ENCODE data around the gene C4B. TPM values are rescaled to one million over a fixed set of nuclear protein-coding genes. Genes with fewer than 3 reads are reported as not detected.
"Not testable (repeated sequence)": the region's sequence is repeated elsewhere in the genome, so short reads cannot be mapped to it uniquely, and the experiment has no call there.

The C4B gene
- total RNA-seq (2021; ENCODE audit: unreplicated experiment) = 6.3 TPM
- polyA plus RNA-seq (2012) = 3.4 and 4.7 TPM in 2 replicates
- Bru-seq, nascent RNA = percentile 9 among the genes with signal in this experiment
- percentile 26 among the genes with signal in this experiment for BruChase-seq, experiment 1, labeled RNA remaining after a 6-hour chase
- percentile 15 among the genes with signal in this experiment for BruChase-seq, experiment 2, labeled RNA remaining after a 2-hour chase
- long read RNA-seq, partial matches to known transcripts = 0 of 1 reads
- long read RNA-seq, other reads (novel, unspliced or antisense) = 1 of 1 reads

- H2AFZ ChIP-seq (ENCODE audit: low read depth, low read length, poor library complexity, severe bottlenecking); H3K9me3 ChIP-seq (ENCODE audit: control insufficient read depth in 1 of 2, insufficient read depth in 1 of 2, low read depth in 1 of 2, low read length in 2 of 2); H3K27ac ChIP-seq (ENCODE audit: low read depth, low read length); H3K9ac ChIP-seq (ENCODE audit: low read length); H3K4me3 ChIP-seq (replicated peaks in 1 of 2; ENCODE audit: low read depth in 1 of 2, low read length in 2 of 2); H3K4me2 ChIP-seq (ENCODE audit: low read length); H4K20me1 ChIP-seq (ENCODE audit: insufficient read depth); H3K79me2 ChIP-seq (ENCODE audit: insufficient read depth, low read length); CTCF ChIA-PET; H3K36me3 ChIP-seq (ENCODE audit: control insufficient read depth in 1 of 2, insufficient read depth in 2 of 2, low read length in 2 of 2); intact Hi-C loops (cut with micrococcal nuclease); H3K4me1 ChIP-seq (ENCODE audit: control insufficient read depth in 1 of 2, insufficient read depth in 2 of 2, low read length in 2 of 2); BruUV-seq (replicated peaks); RAD21 ChIA-PET (ENCODE audit: low non-redundant PET in 1 of 2, low total read pairs in 2 of 2, uncharacterized antibody in 2 of 2, unreplicated experiment in 2 of 2); H3K9me2 ChIP-seq (ENCODE audit: insufficient read depth); ATAC-seq; H3K27me3 ChIP-seq (ENCODE audit: insufficient read depth, low read length); DNase-seq (ENCODE audit: low read depth, low spot score); POLR2A ChIA-PET: not testable (repeated sequence)
Measured at GRCh38 chr6:32014547-32014946, at the start of gene C4B. Gene C4B, plus strand, starts transcription at chr6:32014795. Its CDS starts 51 bp downstream, at chr6:32014846.

GRCh38 chr6:31965700-31966099, 48.9 kb upstream of the C4B start:
- ChIA-PET RAD21 (ENCODE audit: low non-redundant PET in 1 of 2, low total read pairs in 2 of 2, uncharacterized antibody in 2 of 2, unreplicated experiment in 2 of 2) (no interaction called here), POLR2A (no interaction called here), CTCF (no interaction called here)
- H3K4me2 ChIP-seq (ENCODE audit: low read length) = no peak overlapping the region
- H3K36me3 ChIP-seq (ENCODE audit: control insufficient read depth in 1 of 2, insufficient read depth in 2 of 2, low read length in 2 of 2) = peaks cover 47 to 55% of the 10 kb centered on the region in 2 experiments; a peak in 3 of 4 replicates
- no peak for DNase-seq (ENCODE audit: low read depth, low spot score)
- H2AFZ ChIP-seq (ENCODE audit: low read depth, low read length, poor library complexity, severe bottlenecking) = no peak overlapping the region
- no peaks in the 10 kb centered on the region for H4K20me1 ChIP-seq (ENCODE audit: insufficient read depth)
- ATAC-seq = no peak
- no TSS peak for BruUV-seq (replicated peaks)
- TF ChIP-seq ZNF274 (IDR thresholded peaks at IDR 0.05; ENCODE audit: low read depth, low read length) (no peak), SP1 (IDR thresholded peaks at IDR 0.05; ENCODE audit: low read depth) (no peak), CBX3 (IDR thresholded peaks at IDR 0.05; ENCODE audit: low read depth) (no peak), TCF7L2 (IDR thresholded peaks at IDR 0.05; ENCODE audit: borderline replicate concordance, extremely low read depth, insufficient read depth, insufficient read length) (no peak), ATF3 (IDR thresholded peaks at IDR 0.05) (no peak), POLR2A (IDR thresholded peaks at IDR 0.05; ENCODE audit: borderline replicate concordance, extremely low read depth, insufficient read depth, insufficient read length) (no peak), ELF1 (IDR thresholded peaks at IDR 0.05; ENCODE audit: borderline replicate concordance, low read depth) (no peak), SRF (IDR thresholded peaks at IDR 0.05; ENCODE audit: low read depth) (no peak), YY1 (IDR thresholded peaks at IDR 0.05; ENCODE audit: extremely low read depth, insufficient replicate concordance, low read depth, low read length) (no peak), POLR2AphosphoS5 (IDR thresholded peaks at IDR 0.05; ENCODE audit: low read depth, low read length) (no peak), FOSL1 (IDR thresholded peaks at IDR 0.05; ENCODE audit: low read depth) (no peak), JUND (IDR thresholded peaks at IDR 0.05) (no peak)
- H3K9me3 ChIP-seq (ENCODE audit: control insufficient read depth in 1 of 2, insufficient read depth in 1 of 2, low read depth in 1 of 2, low read length in 2 of 2) = no peaks in the 10 kb centered on the region
- H3K9me2 ChIP-seq (ENCODE audit: insufficient read depth) = no peaks in the 10 kb centered on the region
- H3K4me1 ChIP-seq (ENCODE audit: control insufficient read depth in 1 of 2, insufficient read depth in 2 of 2, low read length in 2 of 2) = peaks cover 0 to 3% of the 10 kb centered on the region in 2 experiments; a peak in 2 of 4 replicates
- H3K27me3 ChIP-seq (ENCODE audit: insufficient read depth, low read length) = no peaks in the 10 kb centered on the region
- H3K79me2 ChIP-seq (ENCODE audit: insufficient read depth, low read length) = peaks cover 5% of the 10 kb centered on the region; the same call in 1 of the 2 replicates
- intact Hi-C loops (cut with micrococcal nuclease) = no loop called here
- no peak overlapping the region for H3K9ac ChIP-seq (ENCODE audit: low read length)
- H3K27ac ChIP-seq (ENCODE audit: low read depth, low read length) = no peak overlapping the region
- no peak overlapping the region for H3K4me3 ChIP-seq (replicated peaks in 1 of 2; ENCODE audit: low read depth in 1 of 2, low read length in 2 of 2)

Measured in HCT116 (cell line).